GM12864 (cell line): Measurements from ENCODE around the gene CPT2.
"Not testable (repeated sequence)": the region's sequence is repeated elsewhere in the genome, so short reads cannot be mapped to it uniquely, and the experiment has no call there.

Source experiments
- DNase-seq: peaks from one replicate; pipeline ENCODE4 v3.0.0-alpha.2; 2011; ENCODE audit warnings: low read depth
- H3K4me3 ChIP-seq: 2 replicates; pipeline ENCODE4 v1.5.1; 2011; ENCODE audit warnings: mild to moderate bottlenecking, low read depth, low read length, control low read depth
- TF ChIP-seq, protein P1 (sequence below): IDR thresholded peaks from 2 replicates; pipeline ENCODE4 v1.5.1; 2011; ENCODE audit warnings: low read depth, mild to moderate bottlenecking, moderate library complexity, low read length, control low read depth, inconsistent platforms; ENCODE audit errors: missing control alignments

Gene CPT2

DNA sequence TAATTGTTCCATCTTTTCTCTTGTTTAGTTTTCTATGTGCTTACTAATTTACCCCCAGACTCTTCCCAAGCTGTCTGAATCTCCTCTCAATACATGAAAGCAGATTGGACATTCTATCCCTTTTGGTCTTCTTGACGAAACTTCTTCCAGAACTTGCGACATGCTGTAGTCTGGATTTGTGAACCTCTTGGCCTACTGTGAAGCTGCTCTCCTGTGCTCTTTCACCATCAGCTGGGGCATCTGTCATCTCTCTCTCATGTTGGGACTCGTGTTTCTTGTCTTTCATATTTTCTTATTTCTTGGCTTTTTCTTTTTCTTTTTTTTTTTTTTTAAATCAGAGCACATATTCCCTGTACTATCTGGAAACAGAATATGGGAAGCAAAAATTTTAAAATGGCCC lies 6.8 kb downstream of the CPT2 start:
- TF ChIP-seq, protein P1, sequence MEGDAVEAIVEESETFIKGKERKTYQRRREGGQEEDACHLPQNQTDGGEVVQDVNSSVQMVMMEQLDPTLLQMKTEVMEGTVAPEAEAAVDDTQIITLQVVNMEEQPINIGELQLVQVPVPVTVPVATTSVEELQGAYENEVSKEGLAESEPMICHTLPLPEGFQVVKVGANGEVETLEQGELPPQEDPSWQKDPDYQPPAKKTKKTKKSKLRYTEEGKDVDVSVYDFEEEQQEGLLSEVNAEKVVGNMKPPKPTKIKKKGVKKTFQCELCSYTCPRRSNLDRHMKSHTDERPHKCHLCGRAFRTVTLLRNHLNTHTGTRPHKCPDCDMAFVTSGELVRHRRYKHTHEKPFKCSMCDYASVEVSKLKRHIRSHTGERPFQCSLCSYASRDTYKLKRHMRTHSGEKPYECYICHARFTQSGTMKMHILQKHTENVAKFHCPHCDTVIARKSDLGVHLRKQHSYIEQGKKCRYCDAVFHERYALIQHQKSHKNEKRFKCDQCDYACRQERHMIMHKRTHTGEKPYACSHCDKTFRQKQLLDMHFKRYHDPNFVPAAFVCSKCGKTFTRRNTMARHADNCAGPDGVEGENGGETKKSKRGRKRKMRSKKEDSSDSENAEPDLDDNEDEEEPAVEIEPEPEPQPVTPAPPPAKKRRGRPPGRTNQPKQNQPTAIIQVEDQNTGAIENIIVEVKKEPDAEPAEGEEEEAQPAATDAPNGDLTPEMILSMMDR, result no peak
- H3K4me3 ChIP-seq, result no peak overlapping the region
- no peak for DNase-seq

DNA sequence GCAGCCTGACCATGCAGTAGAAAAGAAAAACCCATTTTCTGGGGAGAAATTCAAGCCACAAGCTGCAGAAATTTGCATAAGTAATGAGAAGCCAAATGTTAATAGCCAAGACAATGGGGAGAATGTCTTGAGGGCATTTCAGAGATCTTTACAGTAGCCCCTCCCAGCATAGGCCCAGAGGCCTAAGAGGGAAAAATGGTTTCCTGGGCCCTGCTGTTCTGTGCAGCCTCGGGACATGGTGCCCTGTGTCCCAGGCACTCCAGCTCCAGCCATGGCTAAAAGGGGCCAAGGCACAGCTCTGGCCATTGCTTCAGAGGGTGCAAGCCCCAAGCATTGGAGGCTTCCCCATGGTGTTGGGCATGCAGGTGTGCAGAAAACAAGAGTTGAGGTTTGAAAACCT lies 8.9 kb downstream of the CPT2 start:
- not testable (repeated sequence) for DNase-seq

GRCh38 chr1:53206083-53206685 lies 9.6 kb downstream of the CPT2 start:
- not testable (repeated sequence) for DNase-seq, H3K4me3 ChIP-seq

More for the DNA sequence above, 8.9 kb downstream of the CPT2 start:
- H3K4me3 ChIP-seq, result not testable (repeated sequence)

GRCh38 chr1:53206735-53207379 lies 10.2 kb downstream of the CPT2 start:
- no peak for DNase-seq
- TF ChIP-seq, protein P1, result no peak
- H3K4me3 ChIP-seq, result no peak overlapping the region

GRCh38 chr1:53207726-53208125 lies 11.1 kb downstream of the CPT2 start:
- no peak for DNase-seq
- no peak overlapping the region for H3K4me3 ChIP-seq
- TF ChIP-seq, protein P1, result no peak

DNA sequence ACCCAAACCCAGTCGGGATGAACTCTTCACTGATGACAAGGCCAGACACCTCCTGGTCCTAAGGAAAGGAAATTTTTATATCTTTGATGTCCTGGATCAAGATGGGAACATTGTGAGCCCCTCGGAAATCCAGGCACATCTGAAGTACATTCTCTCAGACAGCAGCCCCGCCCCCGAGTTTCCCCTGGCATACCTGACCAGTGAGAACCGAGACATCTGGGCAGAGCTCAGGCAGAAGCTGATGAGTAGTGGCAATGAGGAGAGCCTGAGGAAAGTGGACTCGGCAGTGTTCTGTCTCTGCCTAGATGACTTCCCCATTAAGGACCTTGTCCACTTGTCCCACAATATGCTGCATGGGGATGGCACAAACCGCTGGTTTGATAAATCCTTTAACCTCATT lies 13.7 kb downstream of the CPT2 start:
- no peak overlapping the region for H3K4me3 ChIP-seq
- no peak for DNase-seq
- TF ChIP-seq, protein P1, result no peak

GRCh38 chr1:53210954-53211353 lies 14.3 kb downstream of the CPT2 start:
- no peak overlapping the region for H3K4me3 ChIP-seq
- DNase-seq, result no peak
- TF ChIP-seq, protein P1, result no peak

DNA sequence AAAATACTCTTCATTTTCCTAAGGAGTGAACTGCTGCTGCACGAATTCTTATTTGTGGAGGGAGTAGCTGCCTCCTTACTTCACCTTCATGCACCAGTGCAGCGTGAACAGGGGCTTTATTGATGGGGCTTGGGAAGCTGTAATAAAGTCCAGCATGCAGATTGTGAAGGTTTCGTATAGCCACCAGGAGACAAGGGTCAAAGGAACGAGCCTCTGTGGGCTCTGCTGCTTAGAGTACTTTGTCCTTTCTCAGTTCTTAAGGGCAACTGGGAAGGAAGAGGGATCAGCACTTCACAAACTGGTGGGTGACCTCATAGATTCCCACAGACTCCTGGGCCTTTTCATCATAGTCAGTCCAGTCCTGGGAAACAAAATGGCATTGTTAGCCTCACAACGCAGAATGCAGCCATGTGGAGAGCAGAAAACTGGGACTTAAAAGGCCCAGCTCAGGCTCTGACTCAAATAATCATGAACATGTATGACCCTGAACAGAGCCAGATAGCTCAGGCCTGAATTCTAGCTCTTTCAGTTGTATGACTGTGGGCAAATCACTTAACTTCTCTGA lies 17.8 kb downstream of the CPT2 start:
- TF ChIP-seq, protein P1, result no peak
- H3K4me3 ChIP-seq, result no peak overlapping the region
- DNase-seq, result no peak
